Activated T-cell treated with anti-CD3 and anti-CD28 coated beads, Interleukin-2, amount 50 U/mL, for 72 hours (primary cell): ENCODE data around the gene ZNF439. TPM values are rescaled to one million over a fixed set of nuclear protein-coding genes. Genes with fewer than 3 reads are reported as not detected.
A peak's percentile ranks its signal among the peaks of the same experiment; 100 is the strongest.
"Not testable (repeated sequence)": the region's sequence is repeated elsewhere in the genome, so short reads cannot be mapped to it uniquely, and the experiment has no call there.

Experiments
- ATAC-seq, 2 donors: fragments of 150-1000 bp; cut with Tn5 transposase; replicated peaks in 1 of 2; 2 replicates each; pipeline ENCODE4 v1.10.0; 2021; ENCODE audit warnings: moderate library complexity in 2 of 2, mild to moderate bottlenecking in 1 of 2
- DNase-seq, 2 donors: peaks; one replicate each; pipeline ENCODE4 v3.0.0; 2021 to 2022; ENCODE audit warnings: mixed read lengths in 1 of 2
- H3K27ac Mint-ChIP-seq: one replicate; pipeline ENCODE4 v1.8.0; 2022; ENCODE audit warnings: mild to moderate bottlenecking, moderate library complexity, mixed read lengths
- H3K27me3 Mint-ChIP-seq: one replicate; pipeline ENCODE4 v1.8.0; 2022; ENCODE audit warnings: low read depth, mixed read lengths
- H3K36me3 Mint-ChIP-seq, 2 donors: one replicate each; pipeline ENCODE4 v1.8.0; 2022; ENCODE audit warnings: mixed read lengths in 2 of 2, mild to moderate bottlenecking in 1 of 2; ENCODE audit not compliant: insufficient read depth in 2 of 2
- H3K4me1 Mint-ChIP-seq: one replicate; pipeline ENCODE4 v1.8.0; 2022; ENCODE audit warnings: low read depth, mixed read lengths
- H3K4me3 Mint-ChIP-seq, 2 donors: one replicate each; pipeline ENCODE4 v1.8.0; 2022; ENCODE audit warnings: mild to moderate bottlenecking in 2 of 2, mixed read lengths in 2 of 2, moderate library complexity in 2 of 2
- H3K9me3 Mint-ChIP-seq, 2 donors: one replicate each; pipeline ENCODE4 v1.8.0; 2022; ENCODE audit warnings: mixed read lengths in 2 of 2
- total RNA-seq, 2 donors: library from RNA; stranded (reverse); gene quantifications; one replicate each; pipeline ENCODE4 v1.2.3, GENCODE V29; 2022

The ZNF439 gene
- total RNA-seq, 2 donors from 2014 or later = 5.8 to 10.1 TPM

- H3K27me3 Mint-ChIP-seq = no peaks in the 10 kb centered on the region
- DNase-seq (no peak), ATAC-seq (no peak)
- H3K36me3 Mint-ChIP-seq = peaks cover 5 to 6% of the 10 kb centered on the region in 2 donors
- H3K9me3 Mint-ChIP-seq = peaks cover 0 to 7% of the 10 kb centered on the region in 2 donors
- peaks cover 31% of the 10 kb centered on the region for H3K4me1 Mint-ChIP-seq
- no peak overlapping the region for H3K4me3 Mint-ChIP-seq
- H3K27ac Mint-ChIP-seq = no peak overlapping the region
Observed at GRCh38 chr19:11843722-11844121, 4.8 kb upstream of the ZNF439 start.

- H3K27ac Mint-ChIP-seq, H3K9me3 Mint-ChIP-seq, DNase-seq, ATAC-seq, H3K27me3 Mint-ChIP-seq: not testable (repeated sequence)
- Mint-ChIP-seq H3K36me3 (peaks cover 12 to 24% of the 10 kb centered on the region in 2 donors), H3K4me1 (peaks cover 31% of the 10 kb centered on the region), H3K4me3 (peak overlapping the region; percentile 87 to 89)
Observed at GRCh38 chr19:11847615-11848014, 911 bp upstream of the ZNF439 start.

- Mint-ChIP-seq H3K27me3 (no peaks in the 10 kb centered on the region), H3K4me1 (peaks cover 26% of the 10 kb centered on the region), H3K4me3 (peak overlapping the region; percentile 87 to 89), H3K36me3 (peaks cover 14 to 20% of the 10 kb centered on the region in 2 donors), H3K9me3 (peaks cover 0 to 6% of the 10 kb centered on the region in 2 donors), H3K27ac (no peak overlapping the region)
- ATAC-seq = peak in 1 of 2 donors; percentile 40
- DNase-seq = no peak
Observed at GRCh38 chr19:11848200-11848593, 329 bp upstream of the ZNF439 start.

- Mint-ChIP-seq H3K9me3 (peaks cover 0 to 14% of the 10 kb centered on the region in 2 donors), H3K36me3 (peaks cover 21 to 28% of the 10 kb centered on the region in 2 donors), H3K4me1 (peaks cover 20% of the 10 kb centered on the region), H3K4me3 (peak overlapping the region in 1 of 2 donors; percentile 87)
- not testable (repeated sequence) for DNase-seq, H3K27ac Mint-ChIP-seq, ATAC-seq, H3K27me3 Mint-ChIP-seq
Observed at GRCh38 chr19:11850289-11850688, 1.8 kb downstream of the ZNF439 start.

- DNase-seq (no peak), ATAC-seq (no peak)
- Mint-ChIP-seq H3K4me1 (peaks cover 11% of the 10 kb centered on the region), H3K36me3 (peaks cover 30 to 43% of the 10 kb centered on the region in 2 donors), H3K9me3 (peaks cover 0 to 20% of the 10 kb centered on the region in 2 donors), H3K27me3 (no peaks in the 10 kb centered on the region), H3K27ac (no peak overlapping the region), H3K4me3 (no peak overlapping the region)
Observed at GRCh38 chr19:11853358-11853757, 4.8 kb downstream of the ZNF439 start.

GRCh38 chr19:11856596-11857250, 8.2 kb downstream of the ZNF439 start:
- H3K36me3 Mint-ChIP-seq = peaks cover 35 to 51% of the 10 kb centered on the region in 2 donors
- no peaks in the 10 kb centered on the region for H3K4me1 Mint-ChIP-seq
- H3K4me3 Mint-ChIP-seq = no peak overlapping the region
- ATAC-seq (no peak), DNase-seq (no peak)
- no peak overlapping the region for H3K27ac Mint-ChIP-seq
- H3K27me3 Mint-ChIP-seq = no peaks in the 10 kb centered on the region
- H3K9me3 Mint-ChIP-seq = peaks cover 8 to 32% of the 10 kb centered on the region in 2 donors

- Mint-ChIP-seq H3K4me3 (no peak overlapping the region), H3K27me3 (no peaks in the 10 kb centered on the region), H3K27ac (no peak overlapping the region), H3K36me3 (peaks cover 27 to 71% of the 10 kb centered on the region in 2 donors), H3K4me1 (no peaks in the 10 kb centered on the region), H3K9me3 (peaks cover 12 to 27% of the 10 kb centered on the region in 2 donors)
- DNase-seq = no peak
- no peak for ATAC-seq
Observed at GRCh38 chr19:11860721-11861120, 12.2 kb downstream of the ZNF439 start.

- Mint-ChIP-seq H3K27me3 (no peaks in the 10 kb centered on the region), H3K27ac (no peak overlapping the region), H3K36me3 (peaks cover 27 to 71% of the 10 kb centered on the region in 2 donors), H3K4me3 (no peak overlapping the region), H3K9me3 (peaks cover 12 to 26% of the 10 kb centered on the region in 2 donors), H3K4me1 (no peaks in the 10 kb centered on the region)
- no peak for DNase-seq
- no peak for ATAC-seq
Observed at GRCh38 chr19:11861301-11861700, 12.8 kb downstream of the ZNF439 start.

- H3K4me3 Mint-ChIP-seq, ATAC-seq: not testable (repeated sequence)
- peaks cover 21 to 26% of the 10 kb centered on the region in 2 donors for H3K9me3 Mint-ChIP-seq
Observed at GRCh38 chr19:11867766-11868165, 19.2 kb downstream of the ZNF439 start.

GRCh38 chr19:11868188-11868587, 19.7 kb downstream of the ZNF439 start:
- DNase-seq (no peak), ATAC-seq (no peak)
- H3K9me3 Mint-ChIP-seq = peaks cover 21 to 25% of the 10 kb centered on the region in 2 donors
- no peaks in the 10 kb centered on the region for H3K27me3 Mint-ChIP-seq
- H3K36me3 Mint-ChIP-seq = peaks cover 31 to 65% of the 10 kb centered on the region in 2 donors
- H3K27ac Mint-ChIP-seq = no peak overlapping the region
- H3K4me3 Mint-ChIP-seq = no peak overlapping the region
- no peaks in the 10 kb centered on the region for H3K4me1 Mint-ChIP-seq

More at GRCh38 chr19:11867766-11868165, 19.2 kb downstream of the ZNF439 start:
- not testable (repeated sequence) for H3K27me3 Mint-ChIP-seq, H3K27ac Mint-ChIP-seq, DNase-seq, H3K4me1 Mint-ChIP-seq
- H3K36me3 Mint-ChIP-seq = peaks cover 33 to 65% of the 10 kb centered on the region in 2 donors

GRCh38 chr19:11872624-11873023, 24.1 kb downstream of the ZNF439 start:
- Mint-ChIP-seq H3K4me3 (no peak overlapping the region), H3K4me1 (peaks cover 8% of the 10 kb centered on the region), H3K27me3 (no peaks in the 10 kb centered on the region), H3K36me3 (peaks cover 18 to 25% of the 10 kb centered on the region in 2 donors), H3K27ac (no peak overlapping the region), H3K9me3 (peaks cover 15 to 16% of the 10 kb centered on the region in 2 donors)
- ATAC-seq (no peak), DNase-seq (no peak)

- H3K4me1 Mint-ChIP-seq = peaks cover 8% of the 10 kb centered on the region
- no peaks in the 10 kb centered on the region for H3K27me3 Mint-ChIP-seq
- peaks cover 7 to 14% of the 10 kb centered on the region in 2 donors for H3K36me3 Mint-ChIP-seq
- H3K4me3 Mint-ChIP-seq = no peak overlapping the region
- no peak overlapping the region for H3K27ac Mint-ChIP-seq
- no peak for ATAC-seq
- H3K9me3 Mint-ChIP-seq = peaks cover 3 to 6% of the 10 kb centered on the region in 2 donors
- DNase-seq = no peak
Observed at GRCh38 chr19:11873762-11874161, 25.2 kb downstream of the ZNF439 start.

GRCh38 chr19:11879687-11880266, 31.3 kb downstream of the ZNF439 start:
- H3K4me3 Mint-ChIP-seq, H3K27ac Mint-ChIP-seq, H3K27me3 Mint-ChIP-seq, H3K9me3 Mint-ChIP-seq, H3K36me3 Mint-ChIP-seq, H3K4me1 Mint-ChIP-seq: not testable (repeated sequence)
- peak; percentile 51 for DNase-seq
- peak; percentile 43 to 60 for ATAC-seq
